ENCODE measurements around the gene ABLIM3. TPM values are rescaled to one million over a fixed set of nuclear protein-coding genes. Genes with fewer than 3 reads are reported as not detected.
"Not testable (repeated sequence)": the region's sequence is repeated elsewhere in the genome, so short reads cannot be mapped to it uniquely, and the experiment has no call there.

Gene ABLIM3
- polyA plus RNA-seq, 1 of the 3 experiments (the other 2 are of a cell fraction) = 5.9 TPM

DNA sequence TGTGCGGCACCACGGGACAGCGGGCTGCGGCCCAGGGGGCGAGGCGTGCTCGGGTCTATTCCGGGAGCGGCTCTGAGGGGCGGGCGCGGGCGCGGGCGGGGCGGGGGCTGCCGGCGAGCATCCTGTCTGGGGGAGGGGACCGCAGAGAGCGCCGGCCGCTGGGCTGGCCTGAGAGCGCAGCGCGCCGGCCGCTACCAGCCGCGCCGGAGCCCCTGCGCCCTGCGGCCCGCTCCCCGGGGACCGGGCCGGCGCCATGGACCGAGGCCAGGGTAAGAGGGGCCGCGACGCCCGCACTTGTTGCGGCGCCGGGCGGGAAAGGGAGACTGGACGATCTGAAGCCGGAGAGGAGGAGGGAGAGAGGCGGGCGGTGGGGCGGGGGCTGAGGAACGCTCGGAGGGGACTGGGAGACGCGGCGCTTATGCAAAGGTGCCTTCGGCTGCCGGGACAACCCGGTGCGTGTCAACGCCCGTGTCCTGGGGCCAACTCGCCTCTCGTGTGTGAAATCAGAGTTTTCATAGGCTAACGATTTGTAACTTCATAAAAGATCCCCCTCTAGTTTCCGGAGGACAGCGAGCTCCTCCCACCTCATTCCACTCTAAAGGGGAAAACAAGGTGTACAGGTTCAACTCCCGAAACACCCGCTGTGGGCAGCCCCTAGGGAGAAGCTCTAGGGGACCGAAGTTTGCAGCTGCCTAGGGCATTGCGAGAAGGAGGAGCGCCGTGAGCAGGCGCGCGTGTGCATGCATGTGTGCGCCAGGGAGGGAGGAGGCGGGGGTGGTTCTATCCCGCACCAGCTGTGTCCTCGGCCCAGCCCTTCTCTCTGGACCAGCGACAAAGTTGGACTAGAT is 130.6 kb downstream of the ABLIM3 start, which contains the start of gene AFAP1L1 (continued):
- TF ChIP-seq, protein P1, sequence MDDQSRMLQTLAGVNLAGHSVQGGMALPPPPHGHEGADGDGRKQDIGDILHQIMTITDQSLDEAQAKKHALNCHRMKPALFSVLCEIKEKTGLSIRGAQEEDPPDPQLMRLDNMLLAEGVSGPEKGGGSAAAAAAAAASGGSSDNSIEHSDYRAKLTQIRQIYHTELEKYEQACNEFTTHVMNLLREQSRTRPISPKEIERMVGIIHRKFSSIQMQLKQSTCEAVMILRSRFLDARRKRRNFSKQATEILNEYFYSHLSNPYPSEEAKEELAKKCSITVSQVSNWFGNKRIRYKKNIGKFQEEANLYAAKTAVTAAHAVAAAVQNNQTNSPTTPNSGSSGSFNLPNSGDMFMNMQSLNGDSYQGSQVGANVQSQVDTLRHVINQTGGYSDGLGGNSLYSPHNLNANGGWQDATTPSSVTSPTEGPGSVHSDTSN (IDR thresholded peaks at IDR 0.05) = no peak
- TF ChIP-seq MEF2A (IDR thresholded peaks at IDR 0.05; ENCODE audit: borderline replicate concordance, low read depth) = no peak
- TF ChIP-seq FOXJ3 (CRISPR knock-in tag; IDR thresholded peaks at IDR 0.05) = no peak
- no peak for TF ChIP-seq RAD21 (IDR thresholded peaks at IDR 0.05; ENCODE audit: low read length)
- no peak for TF ChIP-seq CHD2 (IDR thresholded peaks at IDR 0.05; ENCODE audit: low read length, partially characterized antibody)
- TF ChIP-seq, protein P2, sequence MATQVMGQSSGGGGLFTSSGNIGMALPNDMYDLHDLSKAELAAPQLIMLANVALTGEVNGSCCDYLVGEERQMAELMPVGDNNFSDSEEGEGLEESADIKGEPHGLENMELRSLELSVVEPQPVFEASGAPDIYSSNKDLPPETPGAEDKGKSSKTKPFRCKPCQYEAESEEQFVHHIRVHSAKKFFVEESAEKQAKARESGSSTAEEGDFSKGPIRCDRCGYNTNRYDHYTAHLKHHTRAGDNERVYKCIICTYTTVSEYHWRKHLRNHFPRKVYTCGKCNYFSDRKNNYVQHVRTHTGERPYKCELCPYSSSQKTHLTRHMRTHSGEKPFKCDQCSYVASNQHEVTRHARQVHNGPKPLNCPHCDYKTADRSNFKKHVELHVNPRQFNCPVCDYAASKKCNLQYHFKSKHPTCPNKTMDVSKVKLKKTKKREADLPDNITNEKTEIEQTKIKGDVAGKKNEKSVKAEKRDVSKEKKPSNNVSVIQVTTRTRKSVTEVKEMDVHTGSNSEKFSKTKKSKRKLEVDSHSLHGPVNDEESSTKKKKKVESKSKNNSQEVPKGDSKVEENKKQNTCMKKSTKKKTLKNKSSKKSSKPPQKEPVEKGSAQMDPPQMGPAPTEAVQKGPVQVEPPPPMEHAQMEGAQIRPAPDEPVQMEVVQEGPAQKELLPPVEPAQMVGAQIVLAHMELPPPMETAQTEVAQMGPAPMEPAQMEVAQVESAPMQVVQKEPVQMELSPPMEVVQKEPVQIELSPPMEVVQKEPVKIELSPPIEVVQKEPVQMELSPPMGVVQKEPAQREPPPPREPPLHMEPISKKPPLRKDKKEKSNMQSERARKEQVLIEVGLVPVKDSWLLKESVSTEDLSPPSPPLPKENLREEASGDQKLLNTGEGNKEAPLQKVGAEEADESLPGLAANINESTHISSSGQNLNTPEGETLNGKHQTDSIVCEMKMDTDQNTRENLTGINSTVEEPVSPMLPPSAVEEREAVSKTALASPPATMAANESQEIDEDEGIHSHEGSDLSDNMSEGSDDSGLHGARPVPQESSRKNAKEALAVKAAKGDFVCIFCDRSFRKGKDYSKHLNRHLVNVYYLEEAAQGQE (IDR thresholded peaks at IDR 0.05; ENCODE audit: low read depth, low read length) = no peak
- peak; percentile 58; the same call in 1 of the 2 replicates for TF ChIP-seq MXI1 (IDR thresholded peaks at IDR 0.05; ENCODE audit: low read depth, low read length)
- TF ChIP-seq JUND (IDR thresholded peaks at IDR 0.05) = no peak
- TF ChIP-seq NRF1 (IDR thresholded peaks at IDR 0.05; ENCODE audit: low read depth, low read length) = peak; percentile 34
- TF ChIP-seq, protein P3, sequence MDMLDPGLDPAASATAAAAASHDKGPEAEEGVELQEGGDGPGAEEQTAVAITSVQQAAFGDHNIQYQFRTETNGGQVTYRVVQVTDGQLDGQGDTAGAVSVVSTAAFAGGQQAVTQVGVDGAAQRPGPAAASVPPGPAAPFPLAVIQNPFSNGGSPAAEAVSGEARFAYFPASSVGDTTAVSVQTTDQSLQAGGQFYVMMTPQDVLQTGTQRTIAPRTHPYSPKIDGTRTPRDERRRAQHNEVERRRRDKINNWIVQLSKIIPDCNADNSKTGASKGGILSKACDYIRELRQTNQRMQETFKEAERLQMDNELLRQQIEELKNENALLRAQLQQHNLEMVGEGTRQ (IDR thresholded peaks at IDR 0.05; ENCODE audit: borderline replicate concordance, low read depth, low read length) = no peak

DNA sequence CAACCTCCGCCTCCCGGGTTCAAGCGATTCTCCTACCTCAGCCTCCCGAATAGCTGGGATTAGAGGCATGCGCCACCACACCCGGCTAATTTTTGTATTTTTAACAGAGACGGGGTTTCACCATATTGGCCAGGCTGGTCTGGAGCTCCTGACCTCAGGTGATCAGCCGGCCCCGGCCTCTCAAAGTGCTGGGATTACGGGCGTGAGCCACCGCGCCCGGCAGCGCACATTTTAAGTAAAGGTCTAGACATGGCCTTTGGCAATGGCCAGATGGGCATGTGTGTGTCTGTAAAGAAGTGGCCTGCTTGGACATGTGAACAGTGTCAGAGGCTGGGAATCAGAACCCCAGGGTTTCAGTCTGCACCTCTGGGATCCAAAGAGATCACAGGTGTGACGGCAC is 131.5 kb downstream of the ABLIM3 start:
- H4K20me1 ChIP-seq (ENCODE audit: insufficient read depth); H3K27ac ChIP-seq (ENCODE audit: low read depth in 2 of 2, low read length in 1 of 2); H3K36me3 ChIP-seq (replicated peaks in 1 of 2; ENCODE audit: control insufficient read depth in 1 of 2, insufficient read depth in 2 of 2, low read length in 1 of 2); H3K9ac ChIP-seq; H3F3A ChIP-seq (replicated peaks; ENCODE audit: insufficient read depth); H3K27me3 ChIP-seq (ENCODE audit: insufficient read depth); H3K79me2 ChIP-seq (ENCODE audit: insufficient read depth); POLR2A ChIA-PET; H3K9me2 ChIP-seq; DNase-seq; H3K4me1 ChIP-seq (ENCODE audit: control insufficient read depth in 1 of 2, insufficient read depth in 2 of 2, low read depth in 1 of 2, low read length in 1 of 2); H3K9me3 ChIP-seq: not testable (repeated sequence)
- 86% methylated on average over 16 of the region's 16 CpGs for WGBS (ENCODE audit: low lambda C conversion rate)
- Histone ChIP-seq H2AFZ (ENCODE audit: low read depth) (peak overlapping the region; percentile 89), H3K4me2 (peak overlapping the region; percentile 86), H3K4me3 (ENCODE audit: low read depth in 2 of 2, low read length in 1 of 2) (peak overlapping the region; percentile 66 to 72; a peak in 2 of 4 replicates)
- CTCF ChIA-PET = interaction anchor here (0.6 to 1.0 kb wide), 2 partner anchors 12 to 146 kb away, joined by 3 read pairs; no protein-coding TSS in a partner anchor
